ENCODE data around the gene NAT8L. TPM values are rescaled to one million over a fixed set of nuclear protein-coding genes. Genes with fewer than 3 reads are reported as not detected.

The NAT8L gene
- polyA plus RNA-seq, 1 donor from 2014 or later = 12.6 TPM

- H3K9me3 ChIP-seq (ENCODE audit: low read length) = no peaks in the 10 kb centered on the region
- H3K79me2 ChIP-seq (replicated peaks; ENCODE audit: insufficient read depth, low read length) = no peaks in the 10 kb centered on the region
- TF ChIP-seq EZH2 (IDR thresholded peaks at IDR 0.05; ENCODE audit: borderline replicate concordance, insufficient read depth, low read length, poor library complexity, severe bottlenecking) (no peak), REST (IDR thresholded peaks at IDR 0.05; ENCODE audit: borderline replicate concordance) (no peak), MXI1 (conservative IDR thresholded peaks at IDR 0.05; ENCODE audit: poor library complexity, severe bottlenecking) (no peak), POLR2AphosphoS5 (IDR thresholded peaks at IDR 0.05) (no peak), SMC3 (conservative IDR thresholded peaks at IDR 0.05; ENCODE audit: poor library complexity) (no peak), EP300 (conservative IDR thresholded peaks at IDR 0.05; ENCODE audit: poor library complexity, severe bottlenecking) (no peak), TAF1 (IDR thresholded peaks at IDR 0.05; ENCODE audit: low read depth) (no peak)
- no peak overlapping the region for H3K4me3 ChIP-seq (ENCODE audit: low read length)
- no peak overlapping the region for H3K9ac ChIP-seq (ENCODE audit: low read length)
- no peak overlapping the region for H3K27ac ChIP-seq (ENCODE audit: low read length)
- no peaks in the 10 kb centered on the region for H3K9me2 ChIP-seq (ENCODE audit: insufficient read depth, low read length)
- no peak overlapping the region for H2AFZ ChIP-seq (ENCODE audit: low read depth, low read length)
- H3K36me3 ChIP-seq (ENCODE audit: insufficient read depth, low read length) = no peaks in the 10 kb centered on the region
- no peaks in the 10 kb centered on the region for H4K20me1 ChIP-seq (ENCODE audit: insufficient read depth)
- no peaks in the 10 kb centered on the region for H3F3A ChIP-seq (ENCODE audit: insufficient read depth, low read length, poor library complexity, severe bottlenecking)
- no peak overlapping the region for H3K4me2 ChIP-seq (ENCODE audit: low read length)
- H3K27me3 ChIP-seq (ENCODE audit: insufficient read depth, low read depth, low read length) = no peaks in the 10 kb centered on the region
Measured at GRCh38 chr4:2075171-2075986, 16.3 kb downstream of the NAT8L start.

- Histone ChIP-seq H3K4me2 (ENCODE audit: low read length) (no peak overlapping the region), H3K9ac (ENCODE audit: low read length) (no peak overlapping the region), H3K36me3 (ENCODE audit: insufficient read depth, low read length) (no peaks in the 10 kb centered on the region), H2AFZ (ENCODE audit: low read depth, low read length) (no peak overlapping the region), H3K79me2 (replicated peaks; ENCODE audit: insufficient read depth, low read length) (no peaks in the 10 kb centered on the region), H3K27ac (ENCODE audit: low read length) (no peak overlapping the region), H3K27me3 (ENCODE audit: insufficient read depth, low read depth, low read length) (no peaks in the 10 kb centered on the region), H3K4me3 (ENCODE audit: low read length) (no peak overlapping the region), H4K20me1 (ENCODE audit: insufficient read depth) (no peaks in the 10 kb centered on the region), H3F3A (ENCODE audit: insufficient read depth, low read length, poor library complexity, severe bottlenecking) (no peaks in the 10 kb centered on the region), H3K9me3 (ENCODE audit: low read length) (no peaks in the 10 kb centered on the region), H3K9me2 (ENCODE audit: insufficient read depth, low read length) (no peaks in the 10 kb centered on the region)
- TF ChIP-seq EP300 (conservative IDR thresholded peaks at IDR 0.05; ENCODE audit: poor library complexity, severe bottlenecking) (no peak), REST (IDR thresholded peaks at IDR 0.05; ENCODE audit: borderline replicate concordance) (no peak), EZH2 (IDR thresholded peaks at IDR 0.05; ENCODE audit: borderline replicate concordance, insufficient read depth, low read length, poor library complexity, severe bottlenecking) (no peak), RAD21 (conservative IDR thresholded peaks at IDR 0.05) (no peak), MXI1 (conservative IDR thresholded peaks at IDR 0.05; ENCODE audit: poor library complexity, severe bottlenecking) (no peak), POLR2AphosphoS5 (IDR thresholded peaks at IDR 0.05) (no peak), SMC3 (conservative IDR thresholded peaks at IDR 0.05; ENCODE audit: poor library complexity) (no peak), TAF1 (IDR thresholded peaks at IDR 0.05; ENCODE audit: low read depth) (no peak)
- TF ChIP-seq, protein P1, sequence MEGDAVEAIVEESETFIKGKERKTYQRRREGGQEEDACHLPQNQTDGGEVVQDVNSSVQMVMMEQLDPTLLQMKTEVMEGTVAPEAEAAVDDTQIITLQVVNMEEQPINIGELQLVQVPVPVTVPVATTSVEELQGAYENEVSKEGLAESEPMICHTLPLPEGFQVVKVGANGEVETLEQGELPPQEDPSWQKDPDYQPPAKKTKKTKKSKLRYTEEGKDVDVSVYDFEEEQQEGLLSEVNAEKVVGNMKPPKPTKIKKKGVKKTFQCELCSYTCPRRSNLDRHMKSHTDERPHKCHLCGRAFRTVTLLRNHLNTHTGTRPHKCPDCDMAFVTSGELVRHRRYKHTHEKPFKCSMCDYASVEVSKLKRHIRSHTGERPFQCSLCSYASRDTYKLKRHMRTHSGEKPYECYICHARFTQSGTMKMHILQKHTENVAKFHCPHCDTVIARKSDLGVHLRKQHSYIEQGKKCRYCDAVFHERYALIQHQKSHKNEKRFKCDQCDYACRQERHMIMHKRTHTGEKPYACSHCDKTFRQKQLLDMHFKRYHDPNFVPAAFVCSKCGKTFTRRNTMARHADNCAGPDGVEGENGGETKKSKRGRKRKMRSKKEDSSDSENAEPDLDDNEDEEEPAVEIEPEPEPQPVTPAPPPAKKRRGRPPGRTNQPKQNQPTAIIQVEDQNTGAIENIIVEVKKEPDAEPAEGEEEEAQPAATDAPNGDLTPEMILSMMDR (IDR thresholded peaks at IDR 0.05; ENCODE audit: poor library complexity, severe bottlenecking) = no peak
Measured at GRCh38 chr4:2075987-2076907, 17.1 kb downstream of the NAT8L start.

Measured in neural cell (in vitro differentiated cells).